ENCODE measurements around the gene NAALADL1.

Gene NAALADL1

GRCh38 chr11:65021509-65021908 is 36.8 kb downstream of the NAALADL1 start:
- Histone ChIP-seq H4K20me1 (ENCODE audit: control insufficient read depth, insufficient read depth, low read depth, low read length) (no peaks in the 10 kb centered on the region), H3K36me3 (ENCODE audit: control insufficient read depth, low read length) (peaks cover 44% of the 10 kb centered on the region), H3K9me2 (replicated peaks; ENCODE audit: control insufficient read depth, low read length) (no peaks in the 10 kb centered on the region), H3K4me1 (ENCODE audit: control insufficient read depth, low read length) (peaks cover 9% of the 10 kb centered on the region), H3K9me3 (ENCODE audit: control insufficient read depth, insufficient read depth, low read length) (no peaks in the 10 kb centered on the region), H3F3A (ENCODE audit: control insufficient read depth, insufficient read depth) (no peaks in the 10 kb centered on the region), H3K4me2 (ENCODE audit: low read length) (no peak overlapping the region), H3K4me3 (ENCODE audit: low read length) (no peak overlapping the region), H3K79me2 (ENCODE audit: control insufficient read depth, low read length) (peaks cover 13% of the 10 kb centered on the region), H3K27me3 (ENCODE audit: control insufficient read depth, low read length) (no peaks in the 10 kb centered on the region), H3K27ac (ENCODE audit: low read depth, low read length) (no peak overlapping the region)
- TF ChIP-seq CTCF (IDR thresholded peaks at IDR 0.05; ENCODE audit: low read depth, low read length, poor library complexity, severe bottlenecking) (no peak), EZH2phosphoT487 (IDR thresholded peaks at IDR 0.05; ENCODE audit: borderline replicate concordance, low read length) (no peak)

- H3K27me3 ChIP-seq (ENCODE audit: control insufficient read depth, low read length) = no peaks in the 10 kb centered on the region
- no peak overlapping the region for H3K4me2 ChIP-seq (ENCODE audit: low read length)
- H3K36me3 ChIP-seq (ENCODE audit: control insufficient read depth, low read length) = peaks cover 49% of the 10 kb centered on the region
- H3K9me3 ChIP-seq (ENCODE audit: control insufficient read depth, insufficient read depth, low read length) = no peaks in the 10 kb centered on the region
- H3K79me2 ChIP-seq (ENCODE audit: control insufficient read depth, low read length) = peaks cover 18% of the 10 kb centered on the region
- no peak overlapping the region for H3K4me3 ChIP-seq (ENCODE audit: low read length)
- peaks cover 14% of the 10 kb centered on the region for H3K4me1 ChIP-seq (ENCODE audit: control insufficient read depth, low read length)
- no peaks in the 10 kb centered on the region for H3K9me2 ChIP-seq (replicated peaks; ENCODE audit: control insufficient read depth, low read length)
- TF ChIP-seq CTCF (IDR thresholded peaks at IDR 0.05; ENCODE audit: low read depth, low read length, poor library complexity, severe bottlenecking) (no peak), EZH2phosphoT487 (IDR thresholded peaks at IDR 0.05; ENCODE audit: borderline replicate concordance, low read length) (no peak)
- H3F3A ChIP-seq (ENCODE audit: control insufficient read depth, insufficient read depth) = no peaks in the 10 kb centered on the region
- H4K20me1 ChIP-seq (ENCODE audit: control insufficient read depth, insufficient read depth, low read depth, low read length) = no peaks in the 10 kb centered on the region
- no peak overlapping the region for H3K27ac ChIP-seq (ENCODE audit: low read depth, low read length)
Observed at GRCh38 chr11:65021003-65021402, 37.4 kb downstream of the NAALADL1 start.

GRCh38 chr11:65019824-65020223 is 38.5 kb downstream of the NAALADL1 start:
- Histone ChIP-seq H4K20me1 (ENCODE audit: control insufficient read depth, insufficient read depth, low read depth, low read length) (no peaks in the 10 kb centered on the region), H3K9me2 (replicated peaks; ENCODE audit: control insufficient read depth, low read length) (no peaks in the 10 kb centered on the region), H3K9me3 (ENCODE audit: control insufficient read depth, insufficient read depth, low read length) (no peaks in the 10 kb centered on the region), H3K27me3 (ENCODE audit: control insufficient read depth, low read length) (no peaks in the 10 kb centered on the region), H3K27ac (ENCODE audit: low read depth, low read length) (no peak overlapping the region), H3K4me1 (ENCODE audit: control insufficient read depth, low read length) (peaks cover 26% of the 10 kb centered on the region), H3K79me2 (ENCODE audit: control insufficient read depth, low read length) (peaks cover 30% of the 10 kb centered on the region), H3F3A (ENCODE audit: control insufficient read depth, insufficient read depth) (no peaks in the 10 kb centered on the region), H3K36me3 (ENCODE audit: control insufficient read depth, low read length) (peaks cover 49% of the 10 kb centered on the region), H3K4me3 (ENCODE audit: low read length) (no peak overlapping the region), H3K4me2 (ENCODE audit: low read length) (no peak overlapping the region)
- TF ChIP-seq EZH2phosphoT487 (IDR thresholded peaks at IDR 0.05; ENCODE audit: borderline replicate concordance, low read length) (no peak), CTCF (IDR thresholded peaks at IDR 0.05; ENCODE audit: low read depth, low read length, poor library complexity, severe bottlenecking) (no peak)
